MM.1S (cell line): ENCODE results near the gene DBN1.
A peak's percentile ranks its signal among the peaks of the same experiment; 100 is the strongest.

Source experiments
- DNase-seq: peaks from one replicate; pipeline ENCODE4 v3.0.0-alpha.2; 2015
- H2AFZ ChIP-seq: fragments of 300-600 bp; sonication (generic); 2 replicates; pipeline ENCODE4 v1.6.0; 2016; ENCODE audit warnings: antibody characterized with exemption, low read length
- H3F3A ChIP-seq: fragments of 300-600 bp; sonication (generic); 2 replicates; pipeline ENCODE4 v1.6.1; 2016; ENCODE audit warnings: mild to moderate bottlenecking, antibody characterized with exemption, low read length, moderate library complexity, mixed read lengths; ENCODE audit not compliant: insufficient read depth
- H3K27ac ChIP-seq: fragments of 300-600 bp; sonication (generic); 2 replicates; pipeline ENCODE4 v1.5.1; 2016; ENCODE audit warnings: mild to moderate bottlenecking, low read length
- H3K27me3 ChIP-seq: fragments of 300-600 bp; sonication (generic); replicated peaks from 2 replicates; pipeline ENCODE4 v1.6.0; 2016; ENCODE audit warnings: low read length; ENCODE audit not compliant: insufficient read depth
- H3K36me3 ChIP-seq: fragments of 300-600 bp; sonication (generic); replicated peaks from 2 replicates; pipeline ENCODE4 v1.6.1; 2016; ENCODE audit warnings: mild to moderate bottlenecking, low read length, mixed read lengths; ENCODE audit not compliant: insufficient read depth
- H3K4me1 ChIP-seq: fragments of 300-600 bp; sonication (generic); 2 replicates; pipeline ENCODE4 v1.6.1; 2016; ENCODE audit warnings: low read length, mixed read lengths
- H3K4me2 ChIP-seq: fragments of 300-600 bp; sonication (generic); 2 replicates; pipeline ENCODE4 v1.6.0; 2016; ENCODE audit warnings: low read depth, low read length
- H3K4me3 ChIP-seq: fragments of 300-600 bp; sonication (generic); 2 replicates; pipeline ENCODE4 v1.5.1; 2016; ENCODE audit warnings: low read length, mixed read lengths
- H3K79me2 ChIP-seq: fragments of 300-600 bp; sonication (generic); 2 replicates; pipeline ENCODE4 v1.6.1; 2016; ENCODE audit warnings: mixed run types, low read length, mixed read lengths
- H3K9ac ChIP-seq: fragments of 300-600 bp; sonication (generic); 2 replicates; pipeline ENCODE4 v1.6.1; 2016; ENCODE audit warnings: low read length, mixed read lengths
- H3K9me2 ChIP-seq: fragments of 300-600 bp; sonication (generic); replicated peaks from 2 replicates; pipeline ENCODE4 v1.6.1; 2016; ENCODE audit warnings: mild to moderate bottlenecking, low read length, mixed read lengths; ENCODE audit not compliant: insufficient read depth
- H3K9me3 ChIP-seq: fragments of 300-600 bp; sonication (generic); replicated peaks from 2 replicates; pipeline ENCODE4 v1.6.1; 2016; ENCODE audit warnings: mild to moderate bottlenecking, low read length, mixed read lengths; ENCODE audit not compliant: insufficient read depth
- H4K20me1 ChIP-seq: fragments of 300-600 bp; sonication (generic); 2 replicates; pipeline ENCODE4 v1.6.1; 2016; ENCODE audit warnings: mild to moderate bottlenecking, low read length, moderate library complexity, mixed read lengths; ENCODE audit not compliant: insufficient read depth
- CTCF ChIP-seq: fragments of 300-600 bp; sonication (generic); IDR thresholded peaks from 2 replicates; pipeline ENCODE4 v1.5.1; 2016; ENCODE audit warnings: antibody characterized with exemption, low read length, mixed read lengths
- EZH2 ChIP-seq: fragments of 300-600 bp; sonication (generic); optimal IDR thresholded peaks from 2 replicates; pipeline ENCODE3; 2017; ENCODE audit warnings: low read depth, mild to moderate bottlenecking, antibody characterized with exemption, low read length, mixed read lengths
- EZH2phosphoT487 ChIP-seq: fragments of 300-600 bp; sonication (generic); IDR thresholded peaks from 2 replicates; pipeline ENCODE4 v1.6.1; 2018; ENCODE audit warnings: antibody characterized with exemption, low read length

Gene DBN1

GRCh38 chr5:177427919-177428573 lies 45.4 kb downstream of the DBN1 start:
- H3K27ac ChIP-seq, result peak overlapping the region; percentile 98
- H3K9ac ChIP-seq, result peak overlapping the region; percentile 99
- H4K20me1 ChIP-seq, result no peaks in the 10 kb centered on the region

GRCh38 chr5:177427211-177427822 lies 46.1 kb downstream of the DBN1 start:
- Histone ChIP-seq H3K36me3 (peaks cover 10% of the 10 kb centered on the region), H2AFZ (no peak overlapping the region), H4K20me1 (no peaks in the 10 kb centered on the region), H3F3A (peaks cover 55% of the 10 kb centered on the region), H3K9ac (peak overlapping the region; percentile 99), H3K9me2 (no peaks in the 10 kb centered on the region), H3K9me3 (no peaks in the 10 kb centered on the region), H3K4me2 (peak overlapping the region; percentile 100), H3K79me2 (peaks cover 53% of the 10 kb centered on the region), H3K4me1 (peaks cover 52% of the 10 kb centered on the region), H3K27ac (peak overlapping the region; percentile 98), H3K4me3 (peak overlapping the region; percentile 98), H3K27me3 (no peaks in the 10 kb centered on the region)
- DNase-seq, result peak; percentile 30
- TF ChIP-seq EZH2 (no peak), CTCF (no peak), EZH2phosphoT487 (no peak)

More at GRCh38 chr5:177427919-177428573, 45.4 kb downstream of the DBN1 start:
- no peaks in the 10 kb centered on the region for H3K9me2 ChIP-seq
- peaks cover 55% of the 10 kb centered on the region for H3F3A ChIP-seq
- peak overlapping the region; percentile 98 for H3K4me3 ChIP-seq
- peak; percentile 34 for DNase-seq
- H3K36me3 ChIP-seq, result peaks cover 13% of the 10 kb centered on the region
- no peaks in the 10 kb centered on the region for H3K9me3 ChIP-seq
- peaks cover 56% of the 10 kb centered on the region for H3K4me1 ChIP-seq
- H3K79me2 ChIP-seq, result peaks cover 60% of the 10 kb centered on the region
- H3K27me3 ChIP-seq, result no peaks in the 10 kb centered on the region
- no peak overlapping the region for H2AFZ ChIP-seq
- H3K4me2 ChIP-seq, result peak overlapping the region; percentile 100
- TF ChIP-seq EZH2 (no peak), EZH2phosphoT487 (no peak), CTCF (no peak)

- Histone ChIP-seq H3K4me3 (peak within 1 kb of the TSS; percentile 98), H3K9me2 (no peaks in the 10 kb centered on the region), H3K79me2 (peaks cover 47% of the 10 kb centered on the region), H3K27me3 (no peaks in the 10 kb centered on the region), H4K20me1 (no peaks in the 10 kb centered on the region), H3K4me2 (peak within 1 kb of the TSS; percentile 100), H3K27ac (peak within 1 kb of the TSS; percentile 98), H3K9ac (peak within 1 kb of the TSS; percentile 99), H2AFZ (peak within 1 kb of the TSS; percentile 69), H3K9me3 (no peaks in the 10 kb centered on the region), H3K4me1 (peaks cover 46% of the 10 kb centered on the region), H3K36me3 (0 out of 2 replicates have a peak, but pooled peaks cover 4% of the 10 kb centered on the region), H3F3A (peaks cover 51% of the 10 kb centered on the region)
- peak; percentile 66 for DNase-seq
- TF ChIP-seq EZH2phosphoT487 (no peak), CTCF (no peak), EZH2 (no peak)
Measured at GRCh38 chr5:177426566-177427210, 46.7 kb downstream of the DBN1 start, which contains the start of gene GRK6. GRK6 (plus strand) TSS chr5:177426676; CDS start chr5:177426846, 170 bp downstream.
